ACC112 (cell line): Measurements from ENCODE around the gene EIPR1.

Experiments used
- H2AFZ ChIP-seq: fragments of 200-600 bp; sonication (generic); one replicate; pipeline ENCODE4 v1.6.0; 2017; ENCODE audit warnings: antibody characterized with exemption, low read length; ENCODE audit not compliant: unreplicated experiment
- H3K27ac ChIP-seq: fragments of 200-600 bp; sonication (generic); 2 replicates; pipeline ENCODE4 v1.5.1; 2014; ENCODE audit warnings: low read depth, mild to moderate bottlenecking, antibody characterized with exemption, low read length, moderate library complexity
- H3K27me3 ChIP-seq: fragments of 200-600 bp; sonication (generic); 2 replicates; pipeline ENCODE4 v1.6.1; 2014; ENCODE audit warnings: mild to moderate bottlenecking, antibody characterized with exemption, low read length, moderate library complexity, mixed read lengths; ENCODE audit not compliant: insufficient read depth
- H3K36me3 ChIP-seq: fragments of 200-600 bp; sonication (generic); 2 replicates; pipeline ENCODE4 v1.6.1; 2016; ENCODE audit warnings: mild to moderate bottlenecking, antibody characterized with exemption, low read length, moderate library complexity, mixed read lengths; ENCODE audit not compliant: insufficient read depth
- H3K4me1 ChIP-seq: fragments of 200-600 bp; sonication (generic); one replicate; pipeline ENCODE4 v1.6.1; 2016; ENCODE audit warnings: low read length, mixed read lengths; ENCODE audit not compliant: insufficient read depth, unreplicated experiment, control insufficient read depth
- H3K4me3 ChIP-seq: fragments of 200-600 bp; sonication (generic); 2 replicates; pipeline ENCODE4 v1.5.1; 2014; ENCODE audit warnings: mild to moderate bottlenecking, low read depth, low read length
- H3K79me2 ChIP-seq: fragments of 200-600 bp; sonication (generic); one replicate; pipeline ENCODE4 v1.6.0; 2016; ENCODE audit warnings: low read length; ENCODE audit not compliant: control insufficient read depth, unreplicated experiment, insufficient read depth

EIPR1 gene

GRCh38 chr2:3266925-3267867, 110.4 kb downstream of the EIPR1 start:
- Histone ChIP-seq H2AFZ (no peak overlapping the region), H3K27ac (no peak overlapping the region), H3K27me3 (no peaks in the 10 kb centered on the region), H3K79me2 (no peaks in the 10 kb centered on the region), H3K4me1 (no peaks in the 10 kb centered on the region), H3K36me3 (no peaks in the 10 kb centered on the region), H3K4me3 (no peak overlapping the region)

- Histone ChIP-seq H3K79me2 (no peaks in the 10 kb centered on the region), H3K27me3 (no peaks in the 10 kb centered on the region), H3K4me3 (no peak overlapping the region), H2AFZ (no peak overlapping the region), H3K27ac (no peak overlapping the region), H3K4me1 (no peaks in the 10 kb centered on the region), H3K36me3 (no peaks in the 10 kb centered on the region)
Measured at GRCh38 chr2:3265981-3266924, 111.4 kb downstream of the EIPR1 start.

GRCh38 chr2:3265471-3265870, 112.1 kb downstream of the EIPR1 start:
- Histone ChIP-seq H2AFZ (no peak overlapping the region), H3K36me3 (no peaks in the 10 kb centered on the region), H3K79me2 (no peaks in the 10 kb centered on the region), H3K4me1 (no peaks in the 10 kb centered on the region), H3K4me3 (no peak overlapping the region), H3K27ac (no peak overlapping the region), H3K27me3 (no peaks in the 10 kb centered on the region)

- H3K27ac ChIP-seq = no peak overlapping the region
- H3K4me1 ChIP-seq = no peaks in the 10 kb centered on the region
- no peak overlapping the region for H3K4me3 ChIP-seq
Measured at GRCh38 chr2:3264010-3264744, 113.4 kb downstream of the EIPR1 start.

GRCh38 chr2:3263487-3263886, 114.1 kb downstream of the EIPR1 start:
- Histone ChIP-seq H3K27ac (no peak overlapping the region), H2AFZ (no peak overlapping the region), H3K79me2 (no peaks in the 10 kb centered on the region), H3K36me3 (no peaks in the 10 kb centered on the region), H3K4me3 (no peak overlapping the region), H3K4me1 (no peaks in the 10 kb centered on the region), H3K27me3 (no peaks in the 10 kb centered on the region)

More at GRCh38 chr2:3264010-3264744, 113.4 kb downstream of the EIPR1 start:
- Histone ChIP-seq H3K36me3 (no peaks in the 10 kb centered on the region), H2AFZ (no peak overlapping the region), H3K79me2 (no peaks in the 10 kb centered on the region), H3K27me3 (no peaks in the 10 kb centered on the region)

GRCh38 chr2:3262437-3263388, 114.9 kb downstream of the EIPR1 start:
- Histone ChIP-seq H3K27me3 (no peaks in the 10 kb centered on the region), H3K79me2 (peaks cover 2% of the 10 kb centered on the region), H3K4me1 (no peaks in the 10 kb centered on the region), H3K36me3 (no peaks in the 10 kb centered on the region), H3K4me3 (no peak overlapping the region), H2AFZ (no peak overlapping the region), H3K27ac (no peak overlapping the region)

- no peak overlapping the region for H3K4me3 ChIP-seq
- no peaks in the 10 kb centered on the region for H3K4me1 ChIP-seq
- no peak overlapping the region for H3K27ac ChIP-seq
- peaks cover 3% of the 10 kb centered on the region for H3K79me2 ChIP-seq
- no peaks in the 10 kb centered on the region for H3K36me3 ChIP-seq
- H3K27me3 ChIP-seq = no peaks in the 10 kb centered on the region
- H2AFZ ChIP-seq = no peak overlapping the region
Measured at GRCh38 chr2:3261511-3261910, 116.1 kb downstream of the EIPR1 start.

- Histone ChIP-seq H3K27ac (no peak overlapping the region), H2AFZ (no peak overlapping the region), H3K27me3 (no peaks in the 10 kb centered on the region), H3K4me3 (no peak overlapping the region), H3K4me1 (no peaks in the 10 kb centered on the region), H3K79me2 (peaks cover 3% of the 10 kb centered on the region), H3K36me3 (no peaks in the 10 kb centered on the region)
Measured at GRCh38 chr2:3260959-3261358, 116.7 kb downstream of the EIPR1 start.

GRCh38 chr2:3257826-3258225, 119.8 kb downstream of the EIPR1 start:
- H3K4me3 ChIP-seq = no peak overlapping the region
- H3K27me3 ChIP-seq = no peaks in the 10 kb centered on the region
- no peak overlapping the region for H3K27ac ChIP-seq
- no peaks in the 10 kb centered on the region for H3K4me1 ChIP-seq
- H3K36me3 ChIP-seq = no peaks in the 10 kb centered on the region
- peaks cover 3% of the 10 kb centered on the region for H3K79me2 ChIP-seq
- H2AFZ ChIP-seq = no peak overlapping the region
